GM18858 (cell line): Measurements from ENCODE around the gene HOXA4.

ENCODE experiments used
- ATAC-seq: cut with Tn5 transposase; IDR thresholded peaks from one replicate; pipeline ENCODE4 v1.9.1; 2021; ENCODE audit not compliant: unreplicated experiment

The HOXA4 gene

DNA sequence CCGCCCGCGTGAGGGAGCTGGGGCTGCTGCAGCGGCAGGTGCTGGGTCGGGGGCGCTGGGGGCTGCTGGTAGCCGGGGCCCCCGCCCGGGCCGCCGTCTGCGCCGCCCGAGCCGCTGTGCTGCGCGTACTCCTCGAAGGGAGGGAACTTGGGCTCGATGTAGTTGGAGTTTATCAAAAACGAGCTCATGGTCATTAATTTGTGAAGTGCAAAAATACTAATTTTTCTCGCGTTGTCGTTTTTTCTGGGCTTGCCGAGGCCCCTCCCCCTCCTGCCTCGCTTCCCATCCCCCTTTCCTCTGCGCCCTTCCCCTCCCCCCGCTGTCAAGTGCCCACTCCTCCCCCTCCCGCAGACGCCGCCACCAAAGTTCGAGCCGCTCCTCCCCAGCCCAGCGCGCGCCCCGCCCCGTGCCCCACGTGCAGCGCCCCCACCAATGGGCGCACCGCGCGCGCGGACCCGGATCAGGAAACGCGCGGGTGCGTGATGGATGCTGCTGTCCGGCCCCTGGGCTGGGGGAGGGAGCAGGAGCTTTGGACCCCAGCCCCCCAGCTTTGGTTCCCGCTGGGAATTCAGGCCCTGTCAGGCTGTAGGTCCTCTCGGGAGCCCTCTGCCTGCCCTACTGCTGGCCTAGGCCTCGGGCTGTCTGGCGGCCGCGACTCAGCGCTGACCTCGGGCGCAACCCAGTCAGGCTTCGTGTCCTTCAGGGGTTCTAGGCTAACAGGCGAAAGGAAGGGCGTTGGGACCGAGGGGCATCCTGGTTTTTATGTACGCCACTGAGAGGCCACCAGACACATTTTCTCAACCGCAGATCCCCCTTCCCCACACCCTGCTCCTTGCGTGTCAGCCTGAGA, at the start of gene HOXA4:
HOXA4 (minus strand) TSS at position 218 of the 850 bp plus-strand sequence; CDS start at position 194, 24 bp downstream.
- ATAC-seq: no peak

DNA sequence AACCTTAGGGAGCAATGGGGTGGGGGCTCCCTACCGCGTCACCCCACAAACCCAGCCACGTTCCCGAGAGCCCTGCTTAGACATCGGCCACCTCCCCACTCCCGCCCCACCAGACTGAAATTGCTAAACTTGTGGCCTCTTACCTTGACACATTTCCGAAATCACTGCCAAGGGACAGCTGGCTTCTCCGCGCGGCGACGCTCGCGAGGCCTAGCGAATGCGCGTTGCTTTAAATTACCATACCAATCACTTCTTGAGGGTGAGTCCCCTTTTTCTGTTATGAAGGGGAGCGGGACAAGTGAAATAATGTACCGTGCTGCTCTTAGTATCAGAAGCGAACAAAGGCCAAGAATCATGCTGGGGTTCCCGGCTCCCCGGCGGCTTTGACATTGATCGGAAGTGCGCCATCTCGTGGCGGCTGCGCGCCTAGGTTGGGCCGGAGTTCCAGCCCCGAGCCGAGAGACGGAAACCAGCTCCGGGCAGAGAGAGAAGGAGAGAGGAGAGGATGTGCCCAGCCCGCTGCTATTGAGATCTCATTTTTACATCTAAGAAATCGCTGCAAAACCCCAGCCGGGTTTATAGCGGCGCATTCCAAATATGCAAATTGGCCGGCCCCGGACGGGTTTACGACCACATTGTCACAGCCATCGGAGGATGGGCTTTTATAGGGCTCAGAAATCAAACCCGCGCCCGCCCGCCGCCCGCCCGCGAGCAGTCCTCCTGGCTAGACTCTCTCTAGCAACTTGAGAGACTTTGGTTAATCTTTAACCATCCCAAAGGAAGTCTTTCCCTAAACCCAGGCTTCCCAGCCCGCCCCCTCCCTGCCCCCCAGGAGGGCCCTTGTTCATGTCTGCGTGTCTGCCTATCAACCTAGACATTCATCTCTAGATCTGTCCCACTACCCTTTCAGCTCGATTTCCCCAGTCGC, 49.2 kb upstream of the HOXA4 start:
- no peak for ATAC-seq

- ATAC-seq: no peak
Observed at GRCh38 chr7:27179030-27179429, 48.5 kb upstream of the HOXA4 start.

- ATAC-seq: no peak
Observed at GRCh38 chr7:27178366-27178765, 47.8 kb upstream of the HOXA4 start.

DNA sequence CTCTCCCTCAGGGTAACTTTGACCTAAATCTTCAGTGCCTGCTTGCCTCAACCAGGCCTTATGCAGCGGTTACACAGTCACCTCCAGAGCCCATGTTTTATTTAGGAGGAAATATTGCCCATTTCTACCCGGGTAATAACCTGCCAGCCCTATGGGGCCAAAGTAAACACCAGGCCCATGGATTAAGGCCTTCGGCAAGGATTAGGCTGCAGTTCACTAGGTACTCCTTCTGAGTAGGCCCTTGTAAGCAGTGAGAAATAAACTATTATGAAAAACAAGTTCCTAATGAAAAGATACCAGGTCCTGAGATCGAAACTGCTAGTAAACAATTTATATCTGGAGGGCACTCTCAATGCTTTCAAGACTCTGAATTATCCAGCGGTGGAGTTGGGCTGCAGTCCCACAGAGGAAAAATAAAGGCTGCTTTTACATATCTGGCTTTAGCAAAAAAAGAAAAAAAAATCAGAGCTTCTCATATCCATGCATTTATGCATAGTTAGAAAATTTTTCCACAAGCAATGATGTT, 47.3 kb upstream of the HOXA4 start:
- ATAC-seq: no peak

DNA sequence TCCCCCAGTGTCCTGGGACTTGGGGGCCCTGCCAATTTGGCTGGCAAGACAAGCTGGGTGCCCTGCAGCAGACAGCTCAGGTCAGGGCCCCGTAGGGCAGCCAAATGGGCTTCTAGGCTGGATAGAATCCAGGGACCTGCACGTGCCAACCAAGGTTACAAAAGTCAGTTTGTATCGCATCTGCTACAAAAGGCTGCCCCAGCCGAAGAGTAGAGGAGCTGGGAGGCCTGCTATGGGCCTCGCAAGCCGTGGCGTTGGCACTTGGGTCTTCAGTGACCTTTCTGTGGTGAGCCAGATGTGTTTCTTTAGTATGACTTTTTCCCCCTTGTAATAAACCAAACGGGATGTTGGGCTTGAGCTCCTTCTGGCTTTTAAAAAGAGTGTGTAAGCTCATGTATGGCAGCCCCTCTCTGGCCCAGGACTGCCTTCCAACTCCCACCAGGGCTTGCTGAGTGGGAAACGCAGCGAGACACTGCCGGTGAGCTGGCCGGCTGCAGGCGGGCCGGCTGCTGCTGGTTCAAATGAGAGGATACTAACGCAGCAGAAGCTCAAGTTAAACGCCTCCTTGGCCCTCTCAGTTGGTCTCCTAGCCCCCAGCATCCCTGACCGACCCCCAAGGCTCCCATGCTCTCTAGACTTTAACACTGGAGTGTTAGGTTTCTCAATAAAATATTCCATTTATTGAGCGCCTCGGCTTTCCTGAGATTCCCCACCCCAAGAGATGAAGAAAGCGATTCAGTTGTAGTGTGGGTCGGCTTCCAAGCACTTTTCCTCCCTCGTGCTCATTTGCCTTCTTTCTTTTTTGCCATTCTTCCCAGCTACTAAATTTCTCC, 46.6 kb upstream of the HOXA4 start:
- ATAC-seq: no peak

GRCh38 chr7:27176524-27176845, 45.9 kb upstream of the HOXA4 start:
- ATAC-seq: no peak

DNA sequence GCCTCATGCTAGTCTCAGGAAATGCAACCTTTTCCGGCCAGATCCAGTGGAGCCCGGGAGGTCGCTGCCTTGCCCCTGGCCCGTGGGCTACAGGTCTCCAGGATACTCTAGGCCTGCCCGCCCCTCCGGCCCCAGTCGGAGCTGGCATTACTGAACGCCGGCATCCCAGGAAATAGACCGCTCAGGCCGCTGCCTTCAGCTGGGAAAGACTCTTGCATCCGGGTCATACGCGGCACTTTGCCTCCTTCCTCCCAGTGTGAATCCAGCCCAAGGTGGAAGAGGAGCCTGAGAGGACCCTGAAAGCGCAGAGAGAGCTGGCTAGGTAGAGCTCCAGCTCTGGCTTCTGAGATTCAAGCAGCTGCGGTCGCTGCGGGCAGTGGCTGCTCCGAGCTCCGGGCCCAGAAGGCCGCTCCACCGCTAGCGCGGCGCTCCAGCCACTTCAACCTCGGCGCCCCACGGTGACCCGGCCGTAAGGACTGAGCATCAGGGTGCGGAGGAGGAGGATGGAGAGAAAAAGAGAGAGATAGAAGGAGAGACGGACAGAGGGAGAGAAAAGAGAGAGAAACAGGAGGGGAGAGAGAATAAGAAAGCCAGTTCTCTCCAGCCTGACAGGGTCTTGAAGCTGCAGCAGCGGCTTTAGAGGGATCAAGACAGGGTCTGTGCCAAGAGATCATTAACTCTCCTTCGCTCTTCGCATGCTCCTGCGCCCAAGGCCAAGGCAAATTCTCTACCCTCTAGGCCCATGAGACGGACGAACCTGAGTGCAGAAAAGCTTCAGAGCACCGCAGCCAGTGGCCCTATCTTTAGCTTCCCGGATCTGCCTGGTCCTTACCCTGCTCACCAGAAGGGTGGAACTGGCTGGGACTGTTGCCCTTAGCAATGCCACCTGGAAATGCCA, 45.3 kb upstream of the HOXA4 start:
- ATAC-seq: no peak

- no peak for ATAC-seq
Observed at GRCh38 chr7:27174874-27175625, 44.5 kb upstream of the HOXA4 start.

DNA sequence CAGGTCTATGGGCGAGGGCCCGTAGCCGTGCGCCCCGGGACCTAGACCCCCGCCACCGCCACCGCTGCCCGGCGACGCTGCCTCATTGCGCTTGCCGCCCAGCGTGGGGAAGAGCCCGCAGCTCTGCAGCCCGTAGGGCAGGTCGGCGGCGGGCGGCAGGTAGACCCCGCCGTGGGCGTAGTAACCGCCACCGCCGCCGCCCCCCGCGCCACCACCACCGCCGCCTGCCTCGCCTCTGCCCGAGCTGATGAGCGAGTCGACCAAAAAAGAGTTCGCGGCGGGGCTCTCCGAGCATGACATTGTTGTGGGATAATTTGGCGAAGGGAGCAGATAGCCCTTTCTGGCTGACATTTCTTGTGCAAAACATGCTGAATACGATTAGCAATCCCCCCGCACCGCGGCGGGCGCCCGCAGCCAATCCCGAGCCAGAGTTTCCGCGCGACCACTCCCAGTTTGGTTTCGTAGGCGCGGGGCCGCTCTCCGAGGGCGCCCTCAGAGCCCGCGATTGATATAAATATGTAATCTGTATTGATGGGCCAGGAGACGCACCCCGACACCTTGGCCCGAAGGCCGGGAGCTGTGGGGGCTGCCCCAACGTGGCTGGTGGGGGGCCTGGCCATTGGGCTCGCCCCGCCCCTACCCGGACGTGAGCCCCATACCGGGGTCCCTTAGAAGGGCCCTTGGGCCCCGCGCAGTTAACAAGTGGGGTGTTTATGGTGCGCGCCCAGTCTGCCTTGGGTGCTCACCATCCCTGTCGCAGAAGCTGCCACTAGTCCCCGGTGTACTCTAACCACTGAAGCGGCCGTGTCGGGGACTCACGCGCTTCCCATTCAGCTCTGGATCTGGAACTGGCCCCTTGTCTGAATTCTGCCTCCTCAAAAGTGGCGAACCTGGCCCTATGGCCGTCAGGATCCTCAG, 43.7 kb upstream of the HOXA4 start, which contains the start of gene HOXA10:
HOXA10 (minus strand) TSS at position 365 of the 918 bp plus-strand sequence; CDS start at position 351, 14 bp downstream.
- no peak for ATAC-seq

- no peak for ATAC-seq
Observed at GRCh38 chr7:27173511-27173955, 43.0 kb upstream of the HOXA4 start.

DNA sequence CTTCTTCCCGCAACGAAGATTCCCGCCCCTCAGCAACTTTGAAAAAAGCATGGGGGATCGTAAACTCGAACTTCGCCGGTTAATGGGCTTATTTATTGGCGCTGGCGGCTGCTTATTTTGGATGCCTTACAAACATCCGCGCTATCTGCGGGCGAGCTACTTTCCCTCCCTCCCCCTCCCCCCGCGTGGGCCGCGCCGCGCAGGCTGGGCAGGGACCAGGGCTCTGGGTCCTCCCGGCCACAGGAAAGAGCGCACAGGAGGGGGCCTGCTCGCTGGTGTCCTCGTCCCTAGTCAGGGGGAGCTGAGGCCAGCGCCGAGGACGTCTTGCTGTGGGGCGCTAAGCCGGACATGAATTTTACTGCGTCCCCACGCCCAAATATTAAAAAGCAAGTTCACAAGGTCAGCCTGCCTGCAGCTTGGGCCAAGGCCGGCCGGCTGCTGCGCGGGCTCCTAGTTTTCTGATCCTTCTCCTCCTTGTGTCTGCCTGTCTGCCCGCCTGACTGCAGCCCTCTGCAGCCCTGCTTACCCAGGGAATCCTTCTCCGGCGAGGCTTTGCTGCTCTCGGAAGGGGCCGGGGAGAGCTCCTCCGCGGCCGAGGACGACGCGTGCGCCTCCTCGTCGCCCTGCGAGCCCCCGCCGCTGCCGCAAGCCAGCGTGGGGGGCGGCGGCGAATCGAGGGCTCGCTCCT, 42.4 kb upstream of the HOXA4 start:
- no peak for ATAC-seq

- no peak for ATAC-seq
Observed at GRCh38 chr7:27172315-27172774, 41.8 kb upstream of the HOXA4 start.

- ATAC-seq: no peak
Observed at GRCh38 chr7:27171637-27172314, 41.2 kb upstream of the HOXA4 start.

DNA sequence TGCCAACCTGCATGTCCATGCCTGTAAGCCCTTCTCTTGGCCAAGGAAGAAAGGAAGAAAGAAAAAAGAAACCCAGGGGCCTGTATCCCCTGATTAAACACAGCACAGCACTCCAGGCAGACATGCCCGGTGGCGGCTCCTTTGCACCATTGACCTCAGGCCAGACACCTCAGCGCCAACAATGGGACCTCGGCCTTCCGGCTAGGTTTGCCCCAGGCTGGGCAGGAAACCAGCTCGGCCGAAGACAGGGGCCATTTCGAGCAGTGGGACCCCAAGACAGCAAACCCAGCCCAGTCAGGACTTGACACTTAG, 40.7 kb upstream of the HOXA4 start:
- ATAC-seq: no peak

- no peak for ATAC-seq
Observed at GRCh38 chr7:27170426-27171324, 40.1 kb upstream of the HOXA4 start.
